Loucy (cell line): ENCODE measurements around the gene SCEL.
"Not testable (repeated sequence)": the region's sequence is repeated elsewhere in the genome, so short reads cannot be mapped to it uniquely, and the experiment has no call there.

Experiments used
- EZH2phosphoT487 ChIP-seq: fragments of 200-600 bp; IDR thresholded peaks from 2 replicates; pipeline ENCODE4 v1.6.1; 2018; ENCODE audit warnings: antibody characterized with exemption, mild to moderate bottlenecking, moderate library complexity, borderline replicate concordance
- TF ChIP-seq, protein P1 (sequence below): fragments of 200-600 bp; sonication (generic); conservative IDR thresholded peaks from 2 replicates; pipeline ENCODE4 v1.5.1; 2014; ENCODE audit warnings: mild to moderate bottlenecking, antibody characterized with exemption, low read length

- TF ChIP-seq EZH2phosphoT487, result not testable (repeated sequence)
- TF ChIP-seq, protein P1, sequence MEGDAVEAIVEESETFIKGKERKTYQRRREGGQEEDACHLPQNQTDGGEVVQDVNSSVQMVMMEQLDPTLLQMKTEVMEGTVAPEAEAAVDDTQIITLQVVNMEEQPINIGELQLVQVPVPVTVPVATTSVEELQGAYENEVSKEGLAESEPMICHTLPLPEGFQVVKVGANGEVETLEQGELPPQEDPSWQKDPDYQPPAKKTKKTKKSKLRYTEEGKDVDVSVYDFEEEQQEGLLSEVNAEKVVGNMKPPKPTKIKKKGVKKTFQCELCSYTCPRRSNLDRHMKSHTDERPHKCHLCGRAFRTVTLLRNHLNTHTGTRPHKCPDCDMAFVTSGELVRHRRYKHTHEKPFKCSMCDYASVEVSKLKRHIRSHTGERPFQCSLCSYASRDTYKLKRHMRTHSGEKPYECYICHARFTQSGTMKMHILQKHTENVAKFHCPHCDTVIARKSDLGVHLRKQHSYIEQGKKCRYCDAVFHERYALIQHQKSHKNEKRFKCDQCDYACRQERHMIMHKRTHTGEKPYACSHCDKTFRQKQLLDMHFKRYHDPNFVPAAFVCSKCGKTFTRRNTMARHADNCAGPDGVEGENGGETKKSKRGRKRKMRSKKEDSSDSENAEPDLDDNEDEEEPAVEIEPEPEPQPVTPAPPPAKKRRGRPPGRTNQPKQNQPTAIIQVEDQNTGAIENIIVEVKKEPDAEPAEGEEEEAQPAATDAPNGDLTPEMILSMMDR, result not testable (repeated sequence)
These were observed 124.5 kb downstream of the SCEL start for GRCh38 chr13:77660016-77660415.
